Type B pancreatic cell (in vitro differentiated cells): Measurements from ENCODE around the gene PTP4A2. TPM values are rescaled to one million over a fixed set of nuclear protein-coding genes. Genes with fewer than 3 reads are reported as not detected.

Source experiments
- DNase-seq: peaks from one replicate; pipeline ENCODE4 v3.0.0; 2021; ENCODE audit warnings: mixed read lengths; ENCODE audit not compliant: unreplicated experiment; ENCODE audit errors: extremely low spot score
- H3K27ac Mint-ChIP-seq: 2 replicates; pipeline ENCODE4 v1.8.0; 2021; ENCODE audit warnings: mild to moderate bottlenecking, mixed read lengths
- H3K27me3 Mint-ChIP-seq: 2 replicates; pipeline ENCODE4 v1.8.0; 2021; ENCODE audit warnings: mixed read lengths
- H3K36me3 Mint-ChIP-seq: 2 replicates; pipeline ENCODE4 v1.8.0; 2021; ENCODE audit warnings: mixed read lengths
- H3K4me1 Mint-ChIP-seq: one replicate; pipeline ENCODE4 v1.8.0; 2021; ENCODE audit warnings: mixed read lengths; ENCODE audit not compliant: unreplicated experiment
- H3K4me3 Mint-ChIP-seq: 2 replicates; pipeline ENCODE4 v1.8.0; 2021; ENCODE audit warnings: mild to moderate bottlenecking, mixed read lengths
- H3K9me3 Mint-ChIP-seq: 2 replicates; pipeline ENCODE4 v1.8.0; 2021; ENCODE audit warnings: mixed read lengths
- CTCF ChIP-seq: fragments of 200-600 bp; sonication (generic); conservative IDR thresholded peaks from 2 replicates; pipeline ENCODE4 v1.5.0; 2021; ENCODE audit warnings: antibody characterized with exemption, mild to moderate bottlenecking
- total RNA-seq: library from RNA; stranded (reverse); gene quantifications from 2 replicates; pipeline ENCODE4 v1.2.1, GENCODE V29; 2021; ENCODE audit warnings: low replicate concordance

Gene PTP4A2
- total RNA-seq, 1 donor from 2014 or later: 150 TPM

- Mint-ChIP-seq H3K4me3 (no peak overlapping the region), H3K27me3 (no peaks in the 10 kb centered on the region), H3K9me3 (peaks cover 5% of the 10 kb centered on the region), H3K4me1 (peaks cover 18% of the 10 kb centered on the region), H3K27ac (no peak overlapping the region), H3K36me3 (peaks cover 47% of the 10 kb centered on the region)
- no peak for DNase-seq
- TF ChIP-seq CTCF: no peak
These were observed 25.3 kb downstream of the PTP4A2 start for GRCh38 chr1:31912839-31913239.

GRCh38 chr1:31911994-31912780 is 26.0 kb downstream of the PTP4A2 start:
- no peaks in the 10 kb centered on the region for H3K27me3 Mint-ChIP-seq
- H3K4me1 Mint-ChIP-seq: peaks cover 18% of the 10 kb centered on the region
- peaks cover 5% of the 10 kb centered on the region for H3K9me3 Mint-ChIP-seq
- no peak for TF ChIP-seq CTCF
- H3K4me3 Mint-ChIP-seq: no peak overlapping the region
- H3K36me3 Mint-ChIP-seq: peaks cover 47% of the 10 kb centered on the region
- no peak for DNase-seq
- no peak overlapping the region for H3K27ac Mint-ChIP-seq

GRCh38 chr1:31910933-31911332 is 27.2 kb downstream of the PTP4A2 start:
- Mint-ChIP-seq H3K9me3 (peaks cover 5% of the 10 kb centered on the region), H3K27me3 (no peaks in the 10 kb centered on the region), H3K27ac (peak overlapping the region; percentile 33), H3K36me3 (peaks cover 47% of the 10 kb centered on the region), H3K4me3 (peak overlapping the region; percentile 9), H3K4me1 (peaks cover 18% of the 10 kb centered on the region)
- TF ChIP-seq CTCF: no peak
- DNase-seq: no peak

GRCh38 chr1:31909691-31910090 is 28.5 kb downstream of the PTP4A2 start:
- Mint-ChIP-seq H3K27ac (no peak overlapping the region), H3K27me3 (no peaks in the 10 kb centered on the region), H3K9me3 (peaks cover 5% of the 10 kb centered on the region), H3K4me3 (no peak overlapping the region), H3K36me3 (peaks cover 48% of the 10 kb centered on the region), H3K4me1 (peaks cover 18% of the 10 kb centered on the region)
- no peak for DNase-seq
- no peak for TF ChIP-seq CTCF

- Mint-ChIP-seq H3K36me3 (peaks cover 31% of the 10 kb centered on the region), H3K9me3 (peaks cover 4% of the 10 kb centered on the region), H3K27ac (no peak overlapping the region), H3K4me3 (no peak overlapping the region), H3K4me1 (peaks cover 7% of the 10 kb centered on the region), H3K27me3 (no peaks in the 10 kb centered on the region)
- DNase-seq: no peak
- no peak for TF ChIP-seq CTCF
These were observed 31.6 kb downstream of the PTP4A2 start for GRCh38 chr1:31906557-31906956.
